ENCODE measurements around the gene IFT27.
A peak's percentile ranks its signal among the peaks of the same experiment; 100 is the strongest.

DNA sequence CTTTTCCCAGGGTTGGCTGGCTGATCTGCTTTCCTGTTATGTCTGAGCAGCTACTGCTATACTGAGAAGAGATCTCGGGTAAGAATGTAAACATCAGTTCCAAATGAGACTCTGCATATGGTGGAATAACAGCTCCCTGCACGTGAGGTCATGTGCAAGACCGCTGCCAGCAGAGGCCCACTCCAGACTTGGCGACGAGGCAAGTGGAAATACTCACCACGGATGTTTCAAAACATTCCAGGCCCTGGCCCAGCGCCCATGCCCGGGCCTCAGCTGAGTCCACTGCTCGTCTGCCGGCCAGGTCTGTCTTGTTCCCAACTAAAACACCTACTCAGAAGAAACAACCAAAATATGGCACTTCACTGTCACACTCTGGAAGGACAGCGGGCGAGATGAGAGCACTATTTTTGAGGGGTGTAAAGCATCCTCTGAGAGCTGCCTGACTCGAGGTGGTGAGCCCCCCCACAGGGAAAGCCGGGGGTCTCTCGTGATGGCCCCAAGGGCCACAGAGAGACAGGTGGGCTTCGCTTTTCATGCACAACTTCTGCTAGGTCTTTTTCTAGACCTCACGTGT is 13.1 kb downstream of the IFT27 start:
- no peak for TF ChIP-seq EP300 (IDR thresholded peaks at IDR 0.05)
- TF ChIP-seq POLR2A (IDR thresholded peaks at IDR 0.05) = no peak
- TF ChIP-seq, protein P1, sequence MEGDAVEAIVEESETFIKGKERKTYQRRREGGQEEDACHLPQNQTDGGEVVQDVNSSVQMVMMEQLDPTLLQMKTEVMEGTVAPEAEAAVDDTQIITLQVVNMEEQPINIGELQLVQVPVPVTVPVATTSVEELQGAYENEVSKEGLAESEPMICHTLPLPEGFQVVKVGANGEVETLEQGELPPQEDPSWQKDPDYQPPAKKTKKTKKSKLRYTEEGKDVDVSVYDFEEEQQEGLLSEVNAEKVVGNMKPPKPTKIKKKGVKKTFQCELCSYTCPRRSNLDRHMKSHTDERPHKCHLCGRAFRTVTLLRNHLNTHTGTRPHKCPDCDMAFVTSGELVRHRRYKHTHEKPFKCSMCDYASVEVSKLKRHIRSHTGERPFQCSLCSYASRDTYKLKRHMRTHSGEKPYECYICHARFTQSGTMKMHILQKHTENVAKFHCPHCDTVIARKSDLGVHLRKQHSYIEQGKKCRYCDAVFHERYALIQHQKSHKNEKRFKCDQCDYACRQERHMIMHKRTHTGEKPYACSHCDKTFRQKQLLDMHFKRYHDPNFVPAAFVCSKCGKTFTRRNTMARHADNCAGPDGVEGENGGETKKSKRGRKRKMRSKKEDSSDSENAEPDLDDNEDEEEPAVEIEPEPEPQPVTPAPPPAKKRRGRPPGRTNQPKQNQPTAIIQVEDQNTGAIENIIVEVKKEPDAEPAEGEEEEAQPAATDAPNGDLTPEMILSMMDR (IDR thresholded peaks at IDR 0.05) = no peak
- TF ChIP-seq POLR2AphosphoS5 (IDR thresholded peaks at IDR 0.05) = peak; percentile 78

Measured in gastroesophageal sphincter (tissue), 3 donors.